Naive thymus-derived CD4-positive, alpha-beta T cell (primary cell): ENCODE results near the gene FMR1NB. TPM values are rescaled to one million over a fixed set of nuclear protein-coding genes. Genes with fewer than 3 reads are reported as not detected.

Source experiments
- ATAC-seq: fragments of 150-1000 bp; cut with Tn5 transposase; 2 replicates; pipeline ENCODE4 v1.10.0; 2021; ENCODE audit warnings: mild to moderate bottlenecking, moderate library complexity
- CTCF ChIA-PET: fragments of 350-600 bp; sonication (Branson Sonifier 250); formaldehyde crosslinking; loops from one replicate; lab custom pipeline; 2021; ENCODE audit warnings: antibody characterized with exemption; lab: Charles Lee
- POLR2A ChIA-PET: fragments of 350-600 bp; sonication (Branson Sonifier 250); formaldehyde crosslinking; loops from one replicate; lab custom pipeline; 2021; ENCODE audit warnings: antibody characterized with exemption, inconsistent platforms; lab: Charles Lee
- DNase-seq, 9 donors: peaks; one replicate each; pipeline versions ENCODE4 v3.0.0 to v3.0.0-alpha.2; 2020 to 2022; ENCODE audit warnings: mixed read lengths in 1 of 9
- H3K27ac ChIP-seq: one replicate; pipeline ENCODE4 v1.7.0; 2013; ENCODE audit warnings: mild to moderate bottlenecking, low read depth, low read length, moderate library complexity
- H3K27me3 ChIP-seq, 2 donors: one replicate each; pipeline ENCODE4 v1.7.0; 2013; ENCODE audit warnings: low read length in 2 of 2, mild to moderate bottlenecking in 2 of 2, moderate library complexity in 2 of 2; ENCODE audit not compliant: control insufficient read depth in 2 of 2, insufficient read depth in 2 of 2
- H3K36me3 ChIP-seq, 3 experiments: 1 replicate in 2 of 3; 2 replicates in 1 of 3; pipeline ENCODE4 v1.7.0; 2013; ENCODE audit warnings: low read length in 3 of 3, mild to moderate bottlenecking in 3 of 3, moderate library complexity in 1 of 3; ENCODE audit not compliant: insufficient read depth in 3 of 3, control insufficient read depth in 2 of 3
- H3K4me1 ChIP-seq, 2 donors: one replicate each; pipeline ENCODE4 v1.7.0; 2013; ENCODE audit warnings: low read length in 2 of 2, mild to moderate bottlenecking in 2 of 2, moderate library complexity in 1 of 2; ENCODE audit not compliant: control insufficient read depth in 2 of 2, insufficient read depth in 2 of 2
- H3K4me3 ChIP-seq: 2 replicates; pipeline ENCODE4 v1.7.0; 2013; ENCODE audit warnings: mild to moderate bottlenecking, low read length
- H3K9me3 ChIP-seq, 3 experiments: 1 replicate in 2 of 3; 2 replicates in 1 of 3; pipeline ENCODE4 v1.7.0; 2013; ENCODE audit warnings: low read length in 3 of 3; ENCODE audit not compliant: control insufficient read depth in 2 of 3
- H3K27ac Mint-ChIP-seq, 9 donors: one replicate each; pipeline ENCODE4 v1.8.0; 2020 to 2022; ENCODE audit warnings: mixed read lengths in 9 of 9, mild to moderate bottlenecking in 8 of 9, moderate library complexity in 5 of 9, inconsistent platforms in 2 of 9
- H3K27me3 Mint-ChIP-seq, 5 donors: one replicate each; pipeline ENCODE4 v1.8.0; 2021 to 2022; ENCODE audit warnings: mixed read lengths in 5 of 5, mild to moderate bottlenecking in 1 of 5
- H3K36me3 Mint-ChIP-seq, 5 donors: one replicate each; pipeline ENCODE4 v1.8.0; 2020 to 2022; ENCODE audit warnings: mixed read lengths in 5 of 5, mild to moderate bottlenecking in 3 of 5, inconsistent platforms in 1 of 5
- H3K4me1 Mint-ChIP-seq, 7 donors: one replicate each; pipeline ENCODE4 v1.8.0; 2020 to 2022; ENCODE audit warnings: mixed read lengths in 7 of 7, mild to moderate bottlenecking in 3 of 7, inconsistent platforms in 1 of 7
- H3K4me3 Mint-ChIP-seq, 10 donors: one replicate each; pipeline ENCODE4 v1.8.0; 2020 to 2022; ENCODE audit warnings: mild to moderate bottlenecking in 10 of 10, mixed read lengths in 10 of 10, moderate library complexity in 6 of 10, inconsistent platforms in 2 of 10
- H3K9me3 Mint-ChIP-seq, 11 donors: one replicate each; pipeline ENCODE4 v1.8.0; 2020 to 2022; ENCODE audit warnings: mixed read lengths in 11 of 11, mild to moderate bottlenecking in 4 of 11, inconsistent platforms in 1 of 11, moderate library complexity in 1 of 11
- intact Hi-C, 2 donors: fragments of 100-400 bp; cut with micrococcal nuclease; formaldehyde crosslinking; loops; one replicate each; pipeline ENCODE4 v1.15.1; 2023
- polyA plus RNA-seq, 2 donors: library from polyadenylated mRNA; unstranded; fragments of 300-500 nt; fragmentation: Illumina TruSeq; gene quantifications; one replicate each; pipeline ENCODE4 v1.2.3, GENCODE V29; 2021
- total RNA-seq, 6 experiments: library from RNA in 5 of 6; stranded (reverse) in 5 of 6; gene quantifications; 1 replicate in 5 of 6; 2 replicates in 1 of 6; pipeline ENCODE4 v1.2.3 and lab custom pipeline; 2021 to 2026

The FMR1NB gene
- total and polyA plus RNA-seq, 7 experiments from 2014 or later: not detected

DNA sequence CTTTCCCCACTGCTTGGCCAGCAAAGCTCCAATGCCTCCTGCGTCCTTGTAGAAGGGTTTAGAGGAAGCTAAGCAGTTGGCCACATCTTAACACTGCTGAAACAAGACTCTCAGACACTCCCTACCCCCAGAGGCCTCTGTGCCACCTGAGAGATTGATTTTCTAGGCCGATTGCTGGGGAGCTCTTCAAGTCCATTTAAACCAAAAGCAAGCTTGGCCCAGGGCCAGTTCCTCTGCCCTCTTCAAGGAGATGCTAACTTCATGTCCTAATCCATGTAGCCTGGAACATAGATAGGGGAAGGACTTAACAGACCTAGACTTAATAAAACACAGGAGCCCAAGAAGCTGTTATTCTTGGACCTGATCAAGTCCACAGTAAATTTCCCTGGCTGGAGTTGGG is 27.2 kb upstream of the FMR1NB start:
- H3K27ac Mint-ChIP-seq: no peak overlapping the region

DNA sequence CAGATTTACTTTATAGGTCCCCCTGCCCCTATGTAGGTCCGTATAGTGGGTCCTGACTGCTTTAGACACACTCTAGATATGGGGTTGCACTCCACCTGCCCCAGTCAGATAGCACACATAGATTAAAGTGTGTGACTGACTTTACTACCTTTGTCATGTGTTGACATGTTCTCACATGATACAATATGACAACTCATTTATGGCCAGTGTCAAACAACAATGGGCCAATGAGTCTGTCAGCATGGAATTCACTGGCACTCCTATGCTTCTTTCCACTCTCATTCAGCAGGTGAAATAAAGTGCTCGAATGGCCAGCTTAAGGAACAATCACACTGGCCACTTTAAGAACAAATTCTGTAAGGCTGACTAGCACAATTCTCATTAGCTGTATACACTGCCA is 23.8 kb upstream of the FMR1NB start:
- ChIA-PET POLR2A (no interaction called here), CTCF (no interaction called here)
- no peak overlapping the region for H3K27ac ChIP-seq
- H3K4me1 ChIP-seq: no peaks in the 10 kb centered on the region
- intact Hi-C loops: no loop called here
- no peaks in the 10 kb centered on the region for H3K4me1 Mint-ChIP-seq
- no peak overlapping the region for H3K4me3 Mint-ChIP-seq
- ATAC-seq (no peak), DNase-seq (no peak)
- no peaks in the 10 kb centered on the region for H3K36me3 ChIP-seq
- no peaks in the 10 kb centered on the region for H3K36me3 Mint-ChIP-seq
- H3K4me3 ChIP-seq: no peak overlapping the region
- H3K9me3 Mint-ChIP-seq: peaks cover 0 to 1% (median 0%) of the 10 kb centered on the region in 11 donors
- no peaks in the 10 kb centered on the region for H3K27me3 ChIP-seq
- H3K9me3 ChIP-seq: no peaks in the 10 kb centered on the region
- H3K27ac Mint-ChIP-seq: no peak overlapping the region
- peaks cover 0 to 6% (median 3%) of the 10 kb centered on the region in 5 donors for H3K27me3 Mint-ChIP-seq

More for the DNA sequence above, 27.2 kb upstream of the FMR1NB start:
- Histone ChIP-seq H3K4me1 (no peaks in the 10 kb centered on the region), H3K27ac (no peak overlapping the region), H3K4me3 (no peak overlapping the region), H3K36me3 (no peaks in the 10 kb centered on the region), H3K9me3 (no peaks in the 10 kb centered on the region), H3K27me3 (no peaks in the 10 kb centered on the region)
- Mint-ChIP-seq H3K9me3 (no peaks in the 10 kb centered on the region), H3K27me3 (peaks cover 0 to 3% (median 0%) of the 10 kb centered on the region in 5 donors), H3K4me3 (no peak overlapping the region), H3K36me3 (peaks cover 0 to 8% (median 4%) of the 10 kb centered on the region in 5 donors), H3K4me1 (no peaks in the 10 kb centered on the region)
- ChIA-PET CTCF (no interaction called here), POLR2A (no interaction called here)
- ATAC-seq: no peak
- intact Hi-C loops: no loop called here
- DNase-seq: no peak

DNA sequence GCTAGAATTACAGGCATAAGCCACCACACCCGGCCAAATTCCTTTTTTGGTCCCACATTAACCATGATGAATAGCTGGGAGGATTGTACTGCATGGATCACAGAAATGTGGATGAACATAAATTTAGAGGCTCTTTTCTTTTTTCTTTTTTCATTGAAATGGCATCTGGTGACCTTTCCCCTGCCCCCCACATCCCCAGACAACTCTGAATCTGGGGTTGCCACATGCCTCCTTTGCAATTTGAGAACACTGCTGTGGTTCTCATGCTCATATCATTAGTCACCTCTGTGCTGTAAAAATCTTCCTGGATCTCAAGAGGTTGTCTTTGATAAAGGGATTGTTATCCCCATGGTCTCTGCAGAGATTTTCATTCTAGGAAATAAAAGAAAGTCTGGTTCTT is 22.8 kb upstream of the FMR1NB start:
- Mint-ChIP-seq H3K27me3 (peaks cover 0 to 6% (median 5%) of the 10 kb centered on the region in 5 donors), H3K4me1 (no peaks in the 10 kb centered on the region), H3K9me3 (peaks cover 0 to 1% (median 0%) of the 10 kb centered on the region in 11 donors), H3K4me3 (no peak overlapping the region), H3K36me3 (no peaks in the 10 kb centered on the region), H3K27ac (no peak overlapping the region)
- intact Hi-C loops: no loop called here
- no peaks in the 10 kb centered on the region for H3K36me3 ChIP-seq
- no peak overlapping the region for H3K27ac ChIP-seq
- CTCF ChIA-PET: no interaction called here
- ATAC-seq: no peak
- H3K27me3 ChIP-seq: no peaks in the 10 kb centered on the region
- H3K4me3 ChIP-seq: no peak overlapping the region
- POLR2A ChIA-PET: no interaction called here
- H3K4me1 ChIP-seq: no peaks in the 10 kb centered on the region
- DNase-seq: no peak
- H3K9me3 ChIP-seq: no peaks in the 10 kb centered on the region

DNA sequence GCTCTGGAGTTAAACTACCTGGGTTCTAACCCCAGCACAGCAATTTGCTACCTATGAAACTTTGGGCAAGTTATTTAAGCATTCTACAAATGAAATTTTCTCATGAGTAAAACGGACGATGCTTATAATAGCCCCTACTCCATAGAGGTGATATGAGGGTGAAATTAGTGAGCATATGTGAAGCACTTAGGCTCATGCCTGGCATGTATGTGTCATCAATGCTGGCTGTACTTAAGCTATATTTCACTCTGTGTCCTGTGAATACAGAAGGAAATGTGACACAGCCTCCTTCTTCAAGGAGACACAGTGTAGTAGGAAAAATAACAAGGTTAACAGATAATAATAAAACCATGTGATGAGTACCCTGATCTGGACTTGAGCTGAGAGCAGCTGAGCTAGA is 20.4 kb upstream of the FMR1NB start:
- Histone ChIP-seq H3K9me3 (no peaks in the 10 kb centered on the region), H3K4me1 (no peaks in the 10 kb centered on the region), H3K27me3 (no peaks in the 10 kb centered on the region), H3K4me3 (no peak overlapping the region), H3K36me3 (no peaks in the 10 kb centered on the region), H3K27ac (no peak overlapping the region)
- Mint-ChIP-seq H3K36me3 (no peaks in the 10 kb centered on the region), H3K27ac (no peak overlapping the region), H3K27me3 (peaks cover 0 to 11% (median 5%) of the 10 kb centered on the region in 5 donors), H3K4me3 (no peak overlapping the region), H3K9me3 (peaks cover 0 to 3% (median 0%) of the 10 kb centered on the region in 11 donors), H3K4me1 (no peaks in the 10 kb centered on the region)
- intact Hi-C loops: no loop called here
- ATAC-seq: no peak
- ChIA-PET POLR2A (no interaction called here), CTCF (no interaction called here)
- DNase-seq: no peak

DNA sequence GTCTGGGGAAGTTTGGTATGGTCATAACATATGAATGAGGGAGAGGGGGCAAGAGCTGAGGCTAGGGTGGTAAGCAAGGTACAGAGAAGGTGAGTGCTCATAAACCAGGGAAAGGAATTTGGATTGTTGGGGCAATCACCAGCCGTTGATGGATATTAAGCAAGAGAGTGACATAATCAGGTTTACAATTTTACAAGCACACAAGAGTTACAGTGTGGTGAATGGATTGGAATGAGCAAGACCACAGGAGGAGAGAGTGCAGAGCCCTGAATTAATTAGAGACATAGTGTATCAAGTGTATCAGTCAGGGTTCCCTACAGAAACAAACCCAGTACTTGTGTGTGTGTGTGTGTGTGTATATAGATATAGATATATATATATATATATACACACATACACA is 18.7 kb upstream of the FMR1NB start:
- ChIA-PET POLR2A (no interaction called here), CTCF (no interaction called here)
- H3K36me3 ChIP-seq: no peaks in the 10 kb centered on the region
- H3K27me3 Mint-ChIP-seq: peaks cover 0 to 17% (median 5%) of the 10 kb centered on the region in 5 donors
- ATAC-seq (no peak), DNase-seq (no peak)
- no peaks in the 10 kb centered on the region for H3K9me3 ChIP-seq
- H3K4me3 Mint-ChIP-seq: no peak overlapping the region
- H3K36me3 Mint-ChIP-seq: no peaks in the 10 kb centered on the region
- peaks cover 0 to 6% (median 0%) of the 10 kb centered on the region in 11 donors for H3K9me3 Mint-ChIP-seq
- no peak overlapping the region for H3K27ac Mint-ChIP-seq
- no peak overlapping the region for H3K27ac ChIP-seq
- no peaks in the 10 kb centered on the region for H3K4me1 ChIP-seq
- intact Hi-C loops: no loop called here
- H3K4me3 ChIP-seq: no peak overlapping the region
- H3K27me3 ChIP-seq: no peaks in the 10 kb centered on the region
- no peaks in the 10 kb centered on the region for H3K4me1 Mint-ChIP-seq

DNA sequence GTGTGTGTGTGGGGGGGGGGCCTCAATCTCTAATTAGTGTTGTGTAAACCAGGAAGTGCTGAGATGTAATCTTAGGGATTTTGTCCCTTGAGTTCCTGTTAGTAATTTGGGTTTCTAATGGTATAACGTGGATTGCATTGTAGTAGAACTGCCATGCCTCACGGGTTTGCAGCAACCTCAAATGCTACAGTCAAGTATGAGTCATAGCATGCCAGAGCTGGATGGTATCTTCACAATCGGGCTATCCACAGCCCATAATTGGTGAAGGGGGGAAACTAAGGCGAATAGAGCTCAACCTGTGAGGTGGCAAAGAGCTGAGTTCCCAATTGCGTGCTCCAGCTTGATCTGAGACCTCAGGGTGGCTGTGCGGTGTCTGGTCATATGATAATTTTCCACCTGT is 2.2 kb upstream of the FMR1NB start:
- POLR2A ChIA-PET: no interaction called here
- H3K9me3 ChIP-seq: no peaks in the 10 kb centered on the region
- Mint-ChIP-seq H3K27me3 (no peaks in the 10 kb centered on the region), H3K9me3 (no peaks in the 10 kb centered on the region), H3K36me3 (no peaks in the 10 kb centered on the region), H3K27ac (no peak overlapping the region), H3K4me3 (no peak overlapping the region), H3K4me1 (no peaks in the 10 kb centered on the region)
- intact Hi-C loops: no loop called here
- no peak overlapping the region for H3K27ac ChIP-seq
- DNase-seq (no peak), ATAC-seq (no peak)
- H3K4me1 ChIP-seq: no peaks in the 10 kb centered on the region
- H3K27me3 ChIP-seq: no peaks in the 10 kb centered on the region
- no peaks in the 10 kb centered on the region for H3K36me3 ChIP-seq
- CTCF ChIA-PET: no interaction called here
- H3K4me3 ChIP-seq: no peak overlapping the region

DNA sequence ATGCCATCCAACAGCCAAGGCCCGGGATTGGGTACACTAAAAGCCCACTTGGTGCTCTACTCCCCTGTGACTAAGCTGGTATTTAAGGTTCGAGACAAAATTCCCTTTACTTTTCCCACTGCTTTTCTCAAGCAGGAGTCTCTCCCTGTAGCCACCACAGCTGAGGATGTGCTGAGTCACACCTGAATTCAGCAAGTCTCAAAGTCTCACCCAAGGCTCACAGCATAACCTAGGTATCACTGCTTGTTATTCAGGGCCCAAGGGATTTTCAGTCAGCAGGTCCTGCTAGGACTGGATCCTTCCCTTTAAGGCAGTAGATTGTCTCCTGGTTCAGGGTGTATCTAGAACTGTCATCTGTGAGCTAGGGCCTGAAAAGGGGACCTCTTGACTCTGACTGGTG is 39.2 kb downstream of the FMR1NB start:
- no peaks in the 10 kb centered on the region for H3K36me3 ChIP-seq
- H3K4me1 ChIP-seq: no peaks in the 10 kb centered on the region
- H3K27me3 ChIP-seq: no peaks in the 10 kb centered on the region
- Mint-ChIP-seq H3K9me3 (peaks cover 0 to 26% (median 4%) of the 10 kb centered on the region in 11 donors), H3K27ac (no peak overlapping the region), H3K27me3 (peaks cover 0 to 10% (median 0%) of the 10 kb centered on the region in 5 donors), H3K4me1 (no peaks in the 10 kb centered on the region), H3K4me3 (no peak overlapping the region), H3K36me3 (no peaks in the 10 kb centered on the region)
- no peak overlapping the region for H3K4me3 ChIP-seq
- no peak overlapping the region for H3K27ac ChIP-seq
- no peaks in the 10 kb centered on the region for H3K9me3 ChIP-seq
- CTCF ChIA-PET: no interaction called here
- DNase-seq (no peak), ATAC-seq (no peak)
- intact Hi-C loops: no loop called here
- POLR2A ChIA-PET: no interaction called here
